K562 treated with DMSO at 1 percent for 12 hours (cell line): ENCODE results near the gene CCDC80. TPM values are rescaled to one million over a fixed set of nuclear protein-coding genes. Genes with fewer than 3 reads are reported as not detected.

Experiments
- total RNA-seq: library from RNA; unstranded; fragments of 300-600 nt; gene quantifications from 2 replicates; pipeline ENCODE4 v1.2.3, GENCODE V29; 2022; ENCODE audit not compliant: insufficient read depth

Gene CCDC80
- 3.7 and 6.6 TPM in 2 replicates for total RNA-seq

GRCh38 chr3:112640930-112641801 lies at the start of gene CCDC80:
TSS of gene CCDC80 (minus strand) at chr3:112641143. CDS start at chr3:112639905, 1,238 bp downstream.

DNA sequence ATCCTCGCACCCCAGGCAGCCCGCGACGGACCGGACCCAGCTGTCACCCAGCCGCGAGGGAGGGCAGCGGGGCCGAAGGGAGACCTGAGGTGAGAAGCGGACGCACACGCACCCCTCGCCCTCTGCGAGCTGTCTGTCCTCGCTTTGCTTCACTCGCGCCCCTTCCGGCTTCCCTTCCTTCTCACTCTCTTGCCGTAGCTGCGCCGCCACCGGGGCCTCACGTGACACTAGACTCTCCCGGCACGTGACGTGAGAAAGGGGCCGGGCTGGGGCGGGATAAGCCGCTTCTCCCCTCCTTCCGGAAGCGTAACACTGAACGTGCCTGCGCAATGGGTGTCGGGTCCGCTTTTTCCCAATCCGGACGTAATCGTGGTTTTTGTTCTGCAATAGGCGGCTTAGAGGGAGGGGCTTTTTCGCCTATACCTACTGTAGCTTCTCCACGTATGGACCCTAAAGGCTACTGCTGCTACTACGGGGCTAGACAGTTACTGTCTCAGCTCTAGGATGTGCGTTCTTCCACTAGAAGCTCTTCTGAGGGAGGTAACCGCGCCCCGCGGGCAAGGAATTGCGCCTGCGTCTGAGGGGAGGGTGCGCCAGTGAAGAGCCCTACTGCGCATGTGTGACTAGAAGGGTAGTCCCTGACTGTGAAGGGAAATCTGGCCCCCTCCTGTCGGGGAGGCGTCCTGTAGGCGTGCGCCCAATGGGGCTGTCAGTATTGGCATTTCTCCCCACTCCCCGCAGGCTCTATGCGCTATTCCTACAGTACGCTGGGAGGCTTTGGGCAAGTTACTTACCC lies 79.0 kb downstream of the CCDC80 start, which contains the start of the genes ATG3 and SLC35A5:
TSS of gene ATG3 (minus strand) at position 229 of the 796 bp plus-strand sequence. CDS start 434 bp downstream, outside the sequence.
TSS of gene SLC35A5 (plus strand) at position 312 of the 796 bp plus-strand sequence. CDS start 1,359 bp downstream, outside the sequence.

Other genes starting within 250 kb of the CCDC80 start
- not detected in 2 replicates for gene BTLA, start 141.7 kb downstream of the CCDC80 start, total RNA-seq
- gene ATG3, start 79.2 kb downstream of the CCDC80 start, total RNA-seq, result 58.8 and 64.3 TPM in 2 replicates
- gene SLC35A5, start 79.1 kb downstream of the CCDC80 start, total RNA-seq, result 1.8 and 10.2 TPM in 2 replicates
- gene CD200R1L, start 205.7 kb upstream of the CCDC80 start, total RNA-seq, result not detected in 2 replicates